AG04449 (cell line): Measurements from ENCODE around the gene FNDC10.
A peak's percentile ranks its signal among the peaks of the same experiment; 100 is the strongest.

Experiments
- CTCF ChIA-PET: fragments of 350-600 bp; formaldehyde crosslinking; extraction: SDS; loops from one replicate; lab custom pipeline; 2021; ENCODE audit warnings: antibody characterized with exemption; lab: Yijun Ruan, JAX
- POLR2A ChIA-PET: fragments of 400-600, 350-600 bp; formaldehyde crosslinking; extraction: SDS; loops from one replicate; lab custom pipeline; 2020; ENCODE audit warnings: antibody characterized with exemption, inconsistent platforms; lab: Yijun Ruan, JAX
- DNase-seq: peaks from one replicate; pipeline ENCODE4 v3.0.0-alpha.2; 2010; ENCODE audit warnings: low read depth, low spot score
- H3K4me3 ChIP-seq: 2 replicates; pipeline ENCODE4 v1.5.1; 2011; ENCODE audit warnings: low read depth, mild to moderate bottlenecking, control low read depth, low read length
- TF ChIP-seq, protein P1 (sequence below): IDR thresholded peaks from one replicate; pipeline ENCODE4 v1.5.1; 2011; ENCODE audit warnings: mild to moderate bottlenecking, moderate library complexity, low read length, control low read depth, inconsistent platforms; ENCODE audit not compliant: insufficient read depth; ENCODE audit errors: missing control alignments

Gene FNDC10

DNA sequence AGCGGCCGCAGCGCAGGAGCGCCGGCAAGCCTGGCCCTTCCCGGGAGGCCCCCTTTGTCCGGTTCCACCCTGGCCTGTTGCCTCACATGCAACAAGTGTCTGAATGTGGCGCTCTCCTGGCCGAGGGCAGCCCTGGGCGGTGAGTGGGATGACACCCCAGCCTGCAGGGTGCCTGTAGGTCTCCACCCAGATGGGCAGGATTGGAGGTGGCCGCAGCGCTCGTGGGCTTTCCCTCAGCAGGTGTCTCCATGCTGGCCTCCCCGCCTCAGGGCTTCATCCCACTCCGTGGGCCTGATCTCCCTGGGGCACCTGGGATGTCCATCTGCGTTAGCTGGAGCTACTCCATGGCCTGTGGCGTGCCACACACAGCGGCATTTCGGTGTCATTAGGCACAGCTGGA lies 16.9 kb upstream of the FNDC10 start:
- H3K4me3 ChIP-seq: peak overlapping the region; percentile 99
- ChIA-PET POLR2A (no interaction called here), CTCF (no interaction called here)
- TF ChIP-seq, protein P1, sequence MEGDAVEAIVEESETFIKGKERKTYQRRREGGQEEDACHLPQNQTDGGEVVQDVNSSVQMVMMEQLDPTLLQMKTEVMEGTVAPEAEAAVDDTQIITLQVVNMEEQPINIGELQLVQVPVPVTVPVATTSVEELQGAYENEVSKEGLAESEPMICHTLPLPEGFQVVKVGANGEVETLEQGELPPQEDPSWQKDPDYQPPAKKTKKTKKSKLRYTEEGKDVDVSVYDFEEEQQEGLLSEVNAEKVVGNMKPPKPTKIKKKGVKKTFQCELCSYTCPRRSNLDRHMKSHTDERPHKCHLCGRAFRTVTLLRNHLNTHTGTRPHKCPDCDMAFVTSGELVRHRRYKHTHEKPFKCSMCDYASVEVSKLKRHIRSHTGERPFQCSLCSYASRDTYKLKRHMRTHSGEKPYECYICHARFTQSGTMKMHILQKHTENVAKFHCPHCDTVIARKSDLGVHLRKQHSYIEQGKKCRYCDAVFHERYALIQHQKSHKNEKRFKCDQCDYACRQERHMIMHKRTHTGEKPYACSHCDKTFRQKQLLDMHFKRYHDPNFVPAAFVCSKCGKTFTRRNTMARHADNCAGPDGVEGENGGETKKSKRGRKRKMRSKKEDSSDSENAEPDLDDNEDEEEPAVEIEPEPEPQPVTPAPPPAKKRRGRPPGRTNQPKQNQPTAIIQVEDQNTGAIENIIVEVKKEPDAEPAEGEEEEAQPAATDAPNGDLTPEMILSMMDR: no peak
- DNase-seq: no peak

DNA sequence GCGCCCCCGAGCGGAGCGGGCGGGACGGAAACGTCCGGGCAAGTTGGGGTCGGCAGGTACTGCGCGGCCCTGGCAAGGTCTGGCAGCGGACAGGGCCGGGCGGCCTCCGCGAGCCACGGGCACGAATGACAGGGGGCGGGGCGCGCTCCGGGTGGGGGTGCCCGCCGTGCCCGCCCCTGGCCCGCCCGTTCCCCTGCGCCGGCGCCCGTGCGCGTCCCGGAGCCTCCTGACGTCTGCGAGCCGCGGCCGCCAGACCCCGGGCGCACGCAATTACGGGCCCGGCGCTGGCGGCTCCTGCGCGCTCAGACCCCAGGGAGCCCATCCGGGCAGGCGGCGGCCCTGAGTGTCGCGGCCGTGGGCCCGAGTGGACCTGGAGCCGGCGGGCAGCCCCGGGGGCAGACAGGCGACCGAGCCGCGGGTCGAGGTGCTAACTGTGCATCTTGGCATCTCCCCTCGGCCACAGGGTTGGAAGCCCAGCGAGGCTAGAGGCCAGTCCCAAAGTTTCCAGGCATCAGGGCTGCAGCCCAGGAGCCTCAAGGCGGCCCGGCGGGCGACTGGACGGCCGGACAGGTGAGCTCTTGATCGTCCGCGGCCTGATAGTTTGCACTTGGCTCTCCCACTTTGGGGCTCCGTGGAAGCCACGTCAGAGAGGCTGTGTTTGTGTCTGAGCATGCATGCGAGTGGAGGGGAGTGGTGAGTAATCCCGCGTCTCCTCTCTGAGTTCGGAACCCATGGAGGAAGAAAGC lies 16.3 kb upstream of the FNDC10 start:
- H3K4me3 ChIP-seq: peak overlapping the region; percentile 99
- POLR2A ChIA-PET: interaction anchor here (0.6 to 1.6 kb wide), 8 partner anchors 13 to 63 kb away, joined by 3 to 5 read pairs (median 4); no protein-coding TSS in a partner anchor
- DNase-seq: no peak
- CTCF ChIA-PET: no interaction called here
- TF ChIP-seq, protein P1: no peak

DNA sequence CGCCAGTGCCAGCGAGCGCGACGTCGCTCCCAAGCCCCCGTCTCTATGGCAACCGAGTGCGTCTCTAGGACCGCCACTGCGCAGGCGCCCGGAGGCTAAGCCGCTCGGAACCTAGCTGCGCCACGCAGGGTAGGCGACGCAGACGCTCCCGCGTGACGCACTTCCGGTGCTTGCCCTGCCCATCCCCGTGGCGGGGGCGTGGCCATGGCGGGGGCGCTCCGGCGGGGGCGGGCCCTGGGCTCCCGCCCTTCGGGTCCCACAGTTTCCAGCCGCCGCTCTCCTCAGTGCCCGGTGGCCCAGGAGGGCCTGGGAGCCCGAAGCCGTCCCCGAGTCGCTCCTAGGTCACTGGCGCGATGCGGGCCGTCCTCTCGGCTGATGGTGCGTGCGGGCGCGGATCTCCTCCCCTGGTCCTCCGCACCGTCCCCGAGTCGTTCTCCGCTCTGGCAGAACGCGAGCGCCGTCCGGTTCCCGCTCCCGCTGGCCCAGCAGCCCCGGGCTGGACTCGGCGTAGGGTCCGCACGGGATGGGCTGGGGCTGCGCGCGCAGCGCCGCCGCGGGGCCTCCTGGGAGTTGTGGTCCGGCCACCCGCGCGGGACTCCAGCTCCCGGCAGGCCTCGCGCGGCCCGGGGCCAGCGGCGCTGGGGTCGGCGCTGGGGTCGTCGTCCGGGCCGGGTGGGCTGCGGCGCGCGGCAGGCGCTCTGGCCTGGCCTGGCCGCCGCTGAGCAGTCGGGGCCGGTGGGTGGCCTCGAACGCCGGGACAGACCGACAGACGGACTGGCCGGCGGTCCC lies 15.5 kb upstream of the FNDC10 start, which contains the start of gene MIB2:
Gene MIB2 (plus strand): TSS at position 245 of the 789 bp plus-strand sequence. CDS start 7,953 bp downstream, outside the sequence.
- ChIA-PET CTCF (no interaction called here), POLR2A (interaction anchor here (0.6 to 1.6 kb wide), 10 partner anchors 9 to 104 kb away, joined by 3 to 5 read pairs (median 3); no protein-coding TSS in a partner anchor)
- peak within 1 kb of the TSS; percentile 99 for H3K4me3 ChIP-seq
- TF ChIP-seq, protein P1: no peak
- peak; percentile 57 for DNase-seq

DNA sequence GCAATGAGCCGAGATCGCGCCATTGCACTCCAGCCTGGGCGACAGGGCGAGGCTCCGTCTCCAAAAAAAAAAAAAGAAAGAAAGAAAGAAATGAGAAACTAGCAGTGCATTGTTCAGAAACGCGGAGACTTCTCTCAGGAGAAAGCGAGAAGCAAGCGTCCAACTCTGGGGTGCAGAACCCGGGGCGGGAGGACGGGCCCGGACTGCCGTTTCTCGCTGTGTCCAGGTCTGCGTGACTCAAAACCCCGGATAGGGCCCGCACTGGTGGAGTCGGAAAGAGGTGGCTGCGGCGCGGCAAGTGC lies 15.0 kb upstream of the FNDC10 start:
- ChIA-PET CTCF (interaction anchor here (1.3 kb wide), 1 partner anchor 11 kb away, joined by 4 read pairs; no protein-coding TSS in a partner anchor), POLR2A (interaction anchor here (1.0 to 1.6 kb wide), 4 partner anchors 8 to 103 kb away, joined by 3 to 5 read pairs (median 4); no protein-coding TSS in a partner anchor)
- DNase-seq: no peak
- H3K4me3 ChIP-seq: peak overlapping the region; percentile 99
- TF ChIP-seq, protein P1: no peak

DNA sequence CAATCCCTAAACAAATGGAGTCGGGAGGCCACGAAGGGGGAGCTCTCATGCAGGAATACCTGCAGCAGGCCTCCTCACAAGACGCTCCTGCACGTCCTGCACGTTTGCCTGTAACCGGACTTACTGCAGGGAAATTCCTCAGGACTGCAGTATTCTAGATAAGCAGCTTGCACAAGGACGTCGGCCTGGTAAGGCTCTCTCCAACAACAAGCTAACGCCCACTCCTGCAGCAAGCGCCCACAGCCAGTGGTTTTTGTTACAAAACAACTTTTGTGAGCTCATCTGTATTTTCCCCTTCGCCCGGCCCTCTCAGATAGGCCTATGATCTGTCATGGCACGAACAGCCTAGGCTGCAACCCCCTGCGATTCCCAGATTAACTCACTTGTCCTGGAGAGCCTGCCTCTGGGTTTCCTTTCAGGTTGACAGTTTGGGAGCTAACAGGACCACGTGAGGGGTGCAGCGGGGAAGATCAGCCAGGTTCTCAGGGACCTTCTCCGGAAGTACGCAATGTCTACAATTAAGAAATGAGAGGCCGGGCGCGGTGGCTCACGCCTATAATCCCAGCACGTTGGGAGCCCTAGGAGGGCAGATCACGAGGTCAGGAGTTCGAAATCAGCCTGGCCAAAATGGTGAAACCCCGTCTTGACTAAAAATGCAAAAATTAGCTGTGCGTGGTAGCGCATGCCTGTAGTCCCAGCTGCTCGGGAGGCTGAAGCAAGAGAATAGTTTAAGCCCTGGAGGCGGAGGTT lies 14.4 kb upstream of the FNDC10 start:
- CTCF ChIA-PET: interaction anchor here (1.0 to 1.5 kb wide), 4 partner anchors 10 to 38 kb away, joined by 3 to 4 read pairs (median 3); no protein-coding TSS in a partner anchor
- TF ChIP-seq, protein P1: no peak
- peak; percentile 12 for DNase-seq
- POLR2A ChIA-PET: interaction anchor here (0.7 to 1.6 kb wide), 4 partner anchors 8 to 493 kb away, joined by 3 to 5 read pairs (median 3); no protein-coding TSS in a partner anchor
- peak overlapping the region; percentile 99 for H3K4me3 ChIP-seq
